Coronary artery (tissue), 2 donors: Measurements from ENCODE around the gene TNK1.
A peak's percentile ranks its signal among the peaks of the same experiment; 100 is the strongest.

ENCODE experiments used
- DNase-seq: peaks from one replicate; pipeline ENCODE4 v3.0.0-alpha.2; 2017; ENCODE audit warnings: low spot score
- H3K27ac ChIP-seq, 2 donors: fragments of 200-600 bp; sonication (generic); one replicate each; pipeline ENCODE4 v1.5.1; 2016 to 2019
- H3K4me3 ChIP-seq: fragments of 200-600 bp; sonication (generic); 2 replicates; pipeline ENCODE4 v1.5.1; 2016; ENCODE audit warnings: mild to moderate bottlenecking, moderate library complexity
- TF ChIP-seq, protein P1 (sequence below): fragments of 200-600 bp; sonication (generic); IDR thresholded peaks from one replicate; pipeline ENCODE4 v1.5.1; 2019; ENCODE audit warnings: antibody characterized with exemption

The TNK1 gene

DNA sequence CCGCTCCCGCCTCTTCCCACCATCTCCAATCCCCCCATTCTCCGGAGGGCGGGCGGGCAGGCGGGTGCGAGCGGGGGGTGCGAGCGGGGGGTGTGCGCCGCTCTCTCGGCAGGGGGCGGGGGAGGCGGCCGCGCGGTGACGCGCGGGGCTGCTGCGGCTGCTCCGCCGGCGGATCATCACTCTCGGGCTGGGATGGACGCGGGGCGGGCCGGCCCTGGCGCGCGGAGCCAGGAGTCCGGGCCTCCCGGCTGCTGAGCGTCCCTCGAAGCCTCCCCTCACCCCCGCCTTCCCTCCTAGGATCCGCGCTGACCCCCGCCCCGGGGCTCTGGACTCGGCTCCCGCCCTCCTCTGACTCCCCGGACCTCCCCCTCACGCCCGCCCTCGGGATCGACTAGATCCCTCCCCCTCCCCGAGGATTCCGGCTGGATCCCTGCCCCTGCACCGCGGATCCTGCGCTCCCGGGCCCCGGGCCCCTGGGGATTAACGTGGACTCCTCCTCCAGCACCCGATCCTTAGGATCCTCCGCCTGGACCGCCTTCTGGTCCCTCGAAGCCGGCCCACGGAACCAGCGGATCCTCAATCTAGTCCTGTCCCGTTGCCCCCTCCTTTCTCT lies 24.0 kb downstream of the TNK1 start:
- Histone ChIP-seq H3K4me3 (peak overlapping the region; percentile 90), H3K27ac (peak overlapping the region; percentile 74 to 98)
- DNase-seq: no peak
- TF ChIP-seq, protein P1, sequence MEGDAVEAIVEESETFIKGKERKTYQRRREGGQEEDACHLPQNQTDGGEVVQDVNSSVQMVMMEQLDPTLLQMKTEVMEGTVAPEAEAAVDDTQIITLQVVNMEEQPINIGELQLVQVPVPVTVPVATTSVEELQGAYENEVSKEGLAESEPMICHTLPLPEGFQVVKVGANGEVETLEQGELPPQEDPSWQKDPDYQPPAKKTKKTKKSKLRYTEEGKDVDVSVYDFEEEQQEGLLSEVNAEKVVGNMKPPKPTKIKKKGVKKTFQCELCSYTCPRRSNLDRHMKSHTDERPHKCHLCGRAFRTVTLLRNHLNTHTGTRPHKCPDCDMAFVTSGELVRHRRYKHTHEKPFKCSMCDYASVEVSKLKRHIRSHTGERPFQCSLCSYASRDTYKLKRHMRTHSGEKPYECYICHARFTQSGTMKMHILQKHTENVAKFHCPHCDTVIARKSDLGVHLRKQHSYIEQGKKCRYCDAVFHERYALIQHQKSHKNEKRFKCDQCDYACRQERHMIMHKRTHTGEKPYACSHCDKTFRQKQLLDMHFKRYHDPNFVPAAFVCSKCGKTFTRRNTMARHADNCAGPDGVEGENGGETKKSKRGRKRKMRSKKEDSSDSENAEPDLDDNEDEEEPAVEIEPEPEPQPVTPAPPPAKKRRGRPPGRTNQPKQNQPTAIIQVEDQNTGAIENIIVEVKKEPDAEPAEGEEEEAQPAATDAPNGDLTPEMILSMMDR: no peak

DNA sequence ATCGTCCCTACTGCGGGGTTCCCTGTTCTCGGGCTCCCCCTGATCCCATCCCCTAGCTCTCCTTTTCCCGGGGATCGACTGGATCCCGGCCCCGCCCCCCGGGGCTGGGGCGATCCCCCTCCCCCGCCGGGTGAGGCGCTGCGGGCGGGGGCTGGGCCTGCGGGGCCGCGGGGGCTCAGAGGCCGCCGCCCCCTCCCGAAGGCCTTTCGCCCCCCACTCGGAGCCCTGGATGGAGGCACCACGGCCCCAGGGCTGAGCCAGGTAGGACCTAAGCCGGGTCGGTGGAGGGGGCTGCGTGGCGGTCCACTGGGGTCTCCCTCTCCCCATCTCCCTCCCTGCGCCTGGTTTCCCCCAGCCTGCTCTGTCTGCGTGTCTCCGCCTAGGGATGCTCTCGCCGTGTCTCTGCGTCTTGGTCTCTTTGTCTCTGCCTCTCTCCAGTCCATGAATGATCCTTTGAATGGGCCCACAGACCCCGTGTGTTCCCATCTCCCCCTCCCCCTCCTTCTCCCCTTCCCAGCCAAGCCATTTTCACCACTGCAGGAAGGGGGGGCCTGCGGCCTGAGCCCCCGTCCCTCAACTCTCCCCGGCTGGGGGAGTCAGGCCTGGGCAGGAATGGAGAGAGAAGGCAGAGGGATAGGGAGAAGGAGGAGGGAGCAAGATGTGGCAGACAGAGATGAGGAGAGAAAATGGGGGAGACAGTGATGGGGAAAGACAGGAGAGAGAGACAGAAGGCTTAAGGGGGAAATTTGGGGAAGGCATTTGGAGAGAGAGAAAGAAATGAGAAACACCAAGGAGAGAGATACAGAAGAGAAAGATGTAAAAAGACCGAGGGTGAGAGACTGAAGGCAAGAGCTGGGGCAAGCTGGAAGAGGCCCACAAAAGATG lies 24.7 kb downstream of the TNK1 start:
- TF ChIP-seq, protein P1: no peak
- DNase-seq: no peak
- Histone ChIP-seq H3K4me3 (peak overlapping the region; percentile 90), H3K27ac (peak overlapping the region; percentile 74 to 98)

DNA sequence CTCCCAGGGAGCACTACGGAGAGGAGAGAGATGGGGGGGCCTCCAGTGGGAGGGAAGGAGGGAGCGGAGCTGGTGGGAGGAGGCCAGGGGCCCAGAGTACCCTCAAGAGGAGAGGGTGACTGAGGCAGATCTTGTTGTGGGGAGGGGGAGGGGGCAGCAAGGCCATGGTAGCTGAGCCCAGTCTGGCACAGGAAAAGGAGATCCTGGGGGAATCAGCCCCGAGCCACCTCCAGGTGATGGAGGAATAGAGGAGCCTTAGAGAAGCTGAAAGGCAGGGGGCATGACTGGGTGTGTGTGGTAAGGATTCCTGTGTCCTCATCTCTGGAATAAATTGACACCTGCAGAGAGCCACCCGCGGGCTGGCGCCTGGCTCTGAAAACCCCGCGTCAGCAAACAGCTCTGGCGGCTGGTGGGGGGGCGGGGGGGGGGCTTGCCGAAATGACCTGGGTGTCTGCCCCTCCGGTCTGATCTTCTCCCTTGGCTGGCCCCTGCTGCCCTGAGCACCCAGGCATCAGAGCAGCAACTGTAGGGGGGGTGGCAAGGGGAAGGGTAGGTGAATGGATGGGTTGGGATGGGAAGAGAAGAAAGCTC lies 25.4 kb downstream of the TNK1 start:
- TF ChIP-seq, protein P1: no peak
- Histone ChIP-seq H3K4me3 (no peak overlapping the region), H3K27ac (peak overlapping the region in 1 of 2 donors; percentile 98)
- DNase-seq: no peak

DNA sequence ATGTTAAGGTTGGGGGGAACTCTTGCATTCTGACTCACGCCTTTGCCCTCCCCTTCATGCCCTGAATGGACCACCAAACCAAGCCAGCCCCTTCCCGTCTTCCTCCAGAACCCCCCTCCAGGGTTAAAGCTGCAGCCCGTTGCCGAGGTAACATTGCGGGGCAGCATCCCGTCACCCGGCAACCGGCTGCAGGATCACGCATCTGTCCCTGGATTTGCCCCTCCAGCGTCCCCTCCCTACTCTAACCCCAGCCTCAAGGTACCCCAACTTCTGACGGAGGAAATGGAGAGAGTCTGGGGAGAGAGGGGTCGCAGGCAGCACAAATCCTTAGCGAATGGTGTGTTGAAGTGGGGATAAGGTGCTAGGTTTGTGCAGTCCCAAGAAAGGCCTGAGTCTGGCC lies 26.2 kb downstream of the TNK1 start:
- DNase-seq: no peak
- TF ChIP-seq, protein P1: no peak
- H3K4me3 ChIP-seq: no peak overlapping the region
- H3K27ac ChIP-seq: peak overlapping the region in 1 of 2 donors; percentile 3

DNA sequence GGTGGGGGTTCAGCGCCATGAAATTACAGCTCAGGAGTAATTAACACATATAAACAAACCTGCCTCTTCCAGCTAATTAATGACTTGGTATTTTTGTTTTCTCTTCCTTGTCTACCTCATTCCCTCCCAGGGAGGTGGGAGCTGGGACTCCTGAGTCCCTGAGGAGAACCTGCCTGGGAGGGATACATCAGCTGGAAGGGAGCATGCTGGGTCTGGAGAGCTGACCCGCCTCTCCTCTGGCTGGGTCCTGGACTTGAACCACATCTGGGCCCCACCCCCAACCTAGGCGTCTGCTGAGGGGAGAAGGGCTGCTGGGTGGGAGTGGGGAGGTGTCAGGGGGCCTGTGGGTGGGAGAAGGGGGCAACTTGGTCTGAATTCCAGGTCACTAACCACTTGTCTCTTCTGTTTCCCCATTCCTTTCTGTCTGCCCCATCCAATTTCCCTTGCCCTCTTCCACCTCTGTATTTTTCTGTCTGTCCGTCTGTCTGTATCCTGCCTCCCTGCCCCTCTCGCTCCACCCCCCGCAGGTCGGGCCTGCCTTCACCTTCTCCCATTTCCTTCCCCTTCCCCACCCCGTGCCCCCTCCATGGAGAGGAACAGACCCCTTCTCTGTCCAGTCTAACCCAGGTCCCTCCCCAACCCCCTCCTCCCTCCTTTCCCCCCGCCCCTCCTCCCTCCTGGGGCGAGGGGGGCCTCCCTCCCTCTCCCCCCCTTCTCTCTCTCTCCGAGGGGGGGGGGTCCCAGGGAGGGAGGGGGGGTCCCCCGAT lies 26.8 kb downstream of the TNK1 start, which contains the start of gene NLGN2:
TSS of gene NLGN2 (plus strand) at position 361 of the 767 bp plus-strand sequence. CDS start 411 bp downstream, outside the sequence.
- peak within 1 kb of the TSS in 1 of 2 donors; percentile 3 for H3K27ac ChIP-seq
- DNase-seq: no peak
- TF ChIP-seq, protein P1: no peak
- H3K4me3 ChIP-seq: no peak within 1 kb of the TSS

DNA sequence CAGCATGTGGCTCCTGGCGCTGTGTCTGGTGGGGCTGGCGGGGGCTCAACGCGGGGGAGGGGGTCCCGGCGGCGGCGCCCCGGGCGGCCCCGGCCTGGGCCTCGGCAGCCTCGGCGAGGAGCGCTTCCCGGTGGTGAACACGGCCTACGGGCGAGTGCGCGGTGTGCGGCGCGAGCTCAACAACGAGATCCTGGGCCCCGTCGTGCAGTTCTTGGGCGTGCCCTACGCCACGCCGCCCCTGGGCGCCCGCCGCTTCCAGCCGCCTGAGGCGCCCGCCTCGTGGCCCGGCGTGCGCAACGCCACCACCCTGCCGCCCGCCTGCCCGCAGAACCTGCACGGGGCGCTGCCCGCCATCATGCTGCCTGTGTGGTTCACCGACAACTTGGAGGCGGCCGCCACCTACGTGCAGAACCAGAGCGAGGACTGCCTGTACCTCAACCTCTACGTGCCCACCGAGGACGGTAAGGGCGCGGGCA lies 27.4 kb downstream of the TNK1 start:
- TF ChIP-seq, protein P1: no peak
- Histone ChIP-seq H3K4me3 (no peak overlapping the region), H3K27ac (no peak overlapping the region)
- DNase-seq: no peak
